GM21526 (cell line): ENCODE results near the gene ADCY3.
"Not testable (repeated sequence)": the region's sequence is repeated elsewhere in the genome, so short reads cannot be mapped to it uniquely, and the experiment has no call there.

Experiments
- ATAC-seq: cut with Tn5 transposase; IDR thresholded peaks from one replicate; pipeline ENCODE4 v1.9.1; 2021; ENCODE audit warnings: moderate library complexity; ENCODE audit not compliant: unreplicated experiment, low FRiP score

The ADCY3 gene

GRCh38 chr2:24853996-24854395 lies 66.0 kb downstream of the ADCY3 start:
- no peak for ATAC-seq

- no peak for ATAC-seq
Measured at GRCh38 chr2:24853046-24853445, 67.0 kb downstream of the ADCY3 start.

DNA sequence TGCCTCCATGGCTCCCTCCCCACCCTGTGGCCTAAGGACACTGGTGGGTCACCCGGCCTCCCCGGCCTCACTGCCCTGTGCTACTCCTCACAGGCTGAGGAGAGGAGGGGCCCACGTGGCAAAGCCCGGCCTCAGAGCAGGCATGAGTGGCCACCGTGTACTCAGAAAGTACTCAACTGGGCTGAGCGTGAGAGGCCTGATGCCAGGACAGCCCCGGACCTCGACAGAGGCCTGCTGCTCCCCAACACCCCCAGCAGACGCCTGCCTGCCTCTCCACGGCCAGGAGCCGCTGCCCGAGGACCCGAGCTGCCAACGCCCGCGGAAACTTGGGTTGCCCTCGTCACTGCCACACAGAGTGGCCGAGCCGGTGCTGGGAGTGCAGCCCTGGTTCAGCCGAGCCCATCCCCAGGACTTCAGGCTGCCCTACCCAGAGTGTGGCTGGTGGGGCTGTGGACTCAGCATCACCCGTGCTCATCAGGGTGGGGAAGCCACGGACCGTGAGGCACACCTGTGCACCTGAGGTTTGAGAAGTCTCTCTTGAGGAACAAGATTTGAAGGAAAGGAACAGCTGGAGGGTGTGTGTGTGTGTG lies 67.5 kb downstream of the ADCY3 start:
- ATAC-seq, result no peak

- no peak for ATAC-seq
Measured at GRCh38 chr2:24852026-24852425, 68.0 kb downstream of the ADCY3 start.

GRCh38 chr2:24850944-24851343 lies 69.1 kb downstream of the ADCY3 start:
- ATAC-seq, result no peak

GRCh38 chr2:24845691-24846090 lies 74.3 kb downstream of the ADCY3 start:
- ATAC-seq, result no peak

GRCh38 chr2:24844023-24844685 lies 75.9 kb downstream of the ADCY3 start:
- ATAC-seq, result no peak

DNA sequence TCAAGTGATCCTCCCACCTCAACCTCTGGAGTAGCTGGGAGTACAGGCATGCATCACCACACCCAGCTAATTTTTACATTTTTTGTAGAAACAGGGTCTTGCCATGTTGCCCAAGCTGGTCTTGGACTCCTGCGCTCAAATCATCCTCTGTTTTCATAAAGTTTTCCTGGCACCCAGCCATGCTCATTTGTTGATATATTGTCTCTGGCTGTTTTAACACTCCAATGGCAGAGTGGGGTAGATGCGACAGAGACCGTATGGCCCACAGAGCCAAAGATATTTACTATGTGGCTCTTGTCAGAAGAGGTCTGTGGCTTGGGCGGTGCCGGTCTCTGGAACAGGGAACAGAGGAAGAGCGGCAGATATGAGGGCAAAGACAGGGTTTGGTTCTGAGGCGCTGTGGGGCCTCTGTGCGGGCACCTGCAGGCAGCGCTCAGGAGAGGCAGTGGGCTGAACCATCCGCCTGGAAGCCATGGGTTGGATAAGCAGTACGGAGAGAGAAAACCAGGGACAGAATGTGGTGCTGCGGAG lies 76.6 kb downstream of the ADCY3 start:
- ATAC-seq, result no peak

DNA sequence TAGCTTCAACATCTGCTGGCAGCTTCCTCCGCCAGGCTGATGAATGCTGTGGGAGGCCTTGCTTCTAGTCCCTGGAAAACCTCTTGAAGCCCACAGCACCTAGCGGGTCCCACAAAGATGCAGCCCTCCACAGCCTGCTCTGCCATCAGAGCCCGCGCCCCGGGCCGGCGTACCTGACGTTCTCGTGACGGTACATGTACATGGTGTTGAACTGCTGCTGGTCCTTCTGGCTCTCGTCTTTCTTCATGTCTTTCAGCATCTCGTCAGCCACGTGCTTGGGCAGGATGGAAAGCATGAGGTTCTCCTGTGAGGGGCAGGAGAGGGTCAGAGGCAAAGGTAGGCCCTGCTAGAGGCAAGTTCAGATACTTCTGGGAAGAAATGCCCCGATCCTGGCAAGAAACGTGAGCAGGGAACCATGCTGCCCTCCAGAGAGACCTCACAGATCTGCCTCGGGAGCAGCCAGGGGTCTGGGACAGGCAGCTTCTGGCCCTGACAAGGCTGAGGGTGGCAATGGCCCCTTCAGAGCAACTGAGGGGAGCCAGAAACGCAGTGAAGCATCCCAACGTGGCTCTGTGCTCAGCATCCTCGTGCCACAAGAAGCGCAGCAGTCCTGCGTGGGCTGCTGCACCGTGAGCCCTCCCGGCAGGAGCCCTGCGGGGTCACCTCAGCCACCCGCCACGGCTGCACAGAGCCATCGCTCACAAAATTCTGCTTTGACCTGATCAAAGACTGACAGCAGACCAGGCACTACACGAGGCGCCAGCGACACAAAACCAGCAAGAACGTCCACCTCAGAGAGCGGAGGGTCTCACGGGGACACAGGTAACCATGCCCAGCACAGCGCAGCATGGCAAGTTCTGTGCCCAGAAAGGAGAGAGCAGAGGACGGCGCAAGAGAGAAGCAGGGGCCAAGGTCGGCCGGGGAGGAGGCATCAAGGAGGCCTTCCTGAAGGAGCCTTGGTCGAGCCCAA lies 77.7 kb downstream of the ADCY3 start:
- ATAC-seq, result no peak

DNA sequence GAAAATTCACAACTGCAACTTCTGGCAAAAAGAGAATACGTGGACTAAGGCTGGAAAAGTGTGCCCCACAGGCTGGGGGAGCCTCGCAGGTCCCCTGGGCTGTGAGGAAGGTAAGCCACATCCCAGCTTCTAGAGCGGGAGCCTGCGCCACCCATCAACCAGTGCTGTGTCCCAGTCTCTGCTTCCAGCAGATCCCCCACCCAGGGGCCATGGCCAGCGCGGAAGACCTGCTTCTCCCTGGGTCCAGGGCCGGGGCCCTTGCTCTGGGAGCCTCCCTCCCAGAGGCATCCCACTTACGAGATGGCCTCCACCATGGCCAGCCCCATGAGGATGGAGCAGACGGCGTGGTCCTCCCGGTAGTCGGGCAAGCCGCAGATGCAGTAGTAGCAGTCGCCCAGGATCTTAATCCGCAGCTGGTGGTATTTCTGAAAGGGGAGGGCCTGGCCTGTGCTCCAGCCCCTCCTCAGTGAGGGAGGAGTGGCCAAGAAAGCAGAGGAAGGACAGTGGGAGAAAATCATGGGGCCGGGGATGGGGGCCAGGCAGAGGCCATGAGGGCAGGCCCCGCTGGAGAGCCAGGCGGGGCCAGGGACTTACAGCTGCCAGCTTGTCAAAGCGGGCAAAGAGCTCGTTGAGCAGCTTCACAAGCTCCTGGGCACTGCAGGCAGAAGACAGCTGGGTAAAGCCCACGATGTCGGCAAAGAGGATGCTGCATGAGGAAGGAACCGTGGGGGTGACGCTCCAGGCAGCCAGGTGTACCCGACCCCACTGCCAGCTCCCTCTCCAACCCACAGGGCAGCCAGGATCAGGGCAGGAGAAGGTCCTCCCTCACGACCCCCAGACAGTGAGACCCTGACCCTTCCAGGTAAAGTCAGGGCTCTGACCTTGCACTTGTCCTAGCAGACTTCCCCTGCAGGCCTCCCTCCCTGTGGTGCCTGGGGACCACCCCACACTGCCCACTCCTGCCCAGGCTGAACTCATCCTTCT lies 78.8 kb downstream of the ADCY3 start:
- ATAC-seq, result no peak

- ATAC-seq, result no peak
Measured at GRCh38 chr2:24840164-24840869, 79.7 kb downstream of the ADCY3 start.

GRCh38 chr2:24839729-24840128 lies 80.3 kb downstream of the ADCY3 start:
- no peak for ATAC-seq

GRCh38 chr2:24838541-24838940 lies 81.5 kb downstream of the ADCY3 start:
- ATAC-seq, result no peak

DNA sequence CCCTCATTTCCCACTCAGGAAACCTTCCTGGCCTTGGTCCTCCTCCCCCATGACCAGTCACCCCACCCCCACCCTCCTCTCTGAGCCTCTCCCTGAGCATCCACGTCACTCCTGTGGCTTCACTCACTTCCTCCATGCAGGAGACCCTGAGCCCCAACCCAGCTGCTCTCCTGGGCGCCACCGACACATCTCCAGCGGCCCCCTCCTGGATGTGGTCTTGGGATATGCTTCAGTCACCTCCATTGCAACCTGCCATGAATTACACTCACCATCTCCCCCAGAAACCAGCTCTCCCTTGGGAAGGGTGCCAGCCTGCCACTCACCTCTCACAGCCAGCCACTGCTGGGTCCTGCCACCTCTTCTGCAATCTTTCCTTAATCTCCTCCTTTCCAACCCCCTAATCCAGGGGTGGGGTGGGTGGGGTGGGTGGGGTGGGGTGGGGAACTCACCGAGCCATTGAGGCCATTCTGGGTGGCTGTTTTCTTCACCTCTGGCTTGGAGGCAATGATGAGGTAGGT lies 82.0 kb downstream of the ADCY3 start:
- ATAC-seq, result no peak

GRCh38 chr2:24836706-24837105 lies 83.3 kb downstream of the ADCY3 start:
- ATAC-seq, result no peak

- no peak for ATAC-seq
Measured at GRCh38 chr2:24836206-24836605, 83.8 kb downstream of the ADCY3 start.

GRCh38 chr2:24835411-24835810 lies 84.6 kb downstream of the ADCY3 start:
- not testable (repeated sequence) for ATAC-seq

DNA sequence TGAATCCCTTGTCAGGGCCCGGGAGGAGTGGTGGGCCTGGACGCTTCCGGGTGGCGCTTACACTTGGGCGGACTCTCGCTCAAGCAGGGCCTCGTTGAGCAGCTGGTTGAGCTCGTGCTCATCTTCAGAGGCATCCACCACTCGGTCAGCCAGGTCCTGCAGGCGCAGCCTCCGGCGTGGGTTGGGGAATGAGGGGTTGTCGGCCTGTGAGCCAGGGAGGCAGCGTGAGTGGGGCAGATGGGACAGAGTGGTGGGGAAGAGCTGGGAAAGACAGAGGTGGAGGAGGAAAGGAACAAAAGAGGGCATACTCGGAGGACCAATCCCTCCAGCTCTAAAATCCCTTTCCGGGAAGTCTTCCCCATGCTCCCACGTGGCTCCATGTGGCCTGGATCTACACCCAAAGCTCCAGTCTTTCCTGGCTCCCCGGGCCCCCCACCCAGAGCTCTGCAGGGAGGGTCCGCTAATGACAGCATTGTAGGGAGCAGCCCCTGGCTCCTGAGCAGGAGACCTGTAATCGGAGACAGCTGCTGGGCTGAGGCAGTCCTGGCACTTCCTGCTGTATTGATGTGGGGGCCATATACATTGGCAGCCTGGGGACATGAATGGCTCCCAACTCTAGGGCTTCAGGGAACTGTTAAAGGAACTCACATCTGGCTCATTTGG lies 85.2 kb downstream of the ADCY3 start:
- ATAC-seq, result no peak
